SK-N-MC (cell line): ENCODE results near the gene SNX2.

Experiments
- EZH2 ChIP-seq: fragments of 200-600 bp; sonication (generic); IDR thresholded peaks from one replicate; pipeline ENCODE4 v1.6.1; 2017; ENCODE audit warnings: antibody characterized with exemption
- POLR2AphosphoS5 ChIP-seq: IDR thresholded peaks from 2 replicates; pipeline ENCODE4 v1.6.1; 2012; ENCODE audit warnings: mild to moderate bottlenecking, low read depth, low read length, borderline replicate concordance

DNA sequence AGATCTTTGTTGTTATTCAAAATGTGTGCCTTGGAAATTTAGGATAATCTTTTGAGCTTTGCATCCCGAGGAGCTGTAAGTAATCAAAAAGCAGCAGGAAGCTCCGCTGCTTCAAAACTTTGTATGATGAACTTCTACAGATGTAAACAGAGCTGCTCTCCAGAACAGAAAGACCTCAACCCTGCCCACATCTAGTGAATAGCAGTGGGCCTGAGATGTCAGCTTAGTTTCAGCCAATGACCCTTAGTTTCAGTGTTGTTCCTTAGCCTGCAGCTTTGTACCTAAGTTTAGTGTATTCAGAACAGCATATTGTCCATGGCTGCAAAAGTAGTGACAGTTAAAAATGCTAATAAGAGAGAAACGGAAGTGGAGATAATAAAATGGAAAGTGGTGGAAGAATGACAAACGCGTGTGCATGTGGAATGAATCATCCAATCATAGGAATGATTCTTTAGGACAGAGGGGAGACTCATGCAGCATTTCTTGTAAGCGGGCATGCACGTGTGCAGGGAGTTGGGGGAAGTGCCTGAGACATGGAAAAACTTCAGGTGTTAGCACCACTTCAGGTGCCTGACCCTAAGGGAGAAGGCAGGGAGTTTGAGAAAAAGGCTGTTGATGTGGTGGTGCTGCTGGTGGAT is 95.5 kb downstream of the SNX2 start:
- TF ChIP-seq POLR2AphosphoS5 (no peak), EZH2 (no peak)
